ENCODE measurements around the gene PCDHGB7.
A peak's percentile ranks its signal among the peaks of the same experiment; 100 is the strongest.
"Not testable (repeated sequence)": the region's sequence is repeated elsewhere in the genome, so short reads cannot be mapped to it uniquely, and the experiment has no call there.

The PCDHGB7 gene

GRCh38 chr5:141422742-141423291 is 5.3 kb downstream of the PCDHGB7 start:
- no peak for DNase-seq (ENCODE audit: low read depth)
- TF ChIP-seq CTCF (IDR thresholded peaks at IDR 0.05; ENCODE audit: control insufficient read depth, extremely low read depth, insufficient read depth) = no peak
- no peak overlapping the region for H3K4me3 ChIP-seq (ENCODE audit: low read depth, low read length)

- TF ChIP-seq CTCF (IDR thresholded peaks at IDR 0.05; ENCODE audit: control insufficient read depth, extremely low read depth, insufficient read depth) = no peak
- no peak overlapping the region for H3K4me3 ChIP-seq (ENCODE audit: low read depth, low read length)
- no peak for DNase-seq (ENCODE audit: low read depth)
These were observed 10.4 kb downstream of the PCDHGB7 start for GRCh38 chr5:141427783-141428426.

GRCh38 chr5:141430332-141431113 is 13.0 kb downstream of the PCDHGB7 start, which contains the start of gene PCDHGA12:
Gene PCDHGA12, plus strand, starts transcription at chr5:141430507. Its CDS starts 253 bp downstream, at chr5:141430760.
- DNase-seq (ENCODE audit: low read depth) = peak; percentile 45
- TF ChIP-seq CTCF (IDR thresholded peaks at IDR 0.05; ENCODE audit: control insufficient read depth, extremely low read depth, insufficient read depth) = peak; percentile 62
- H3K4me3 ChIP-seq (ENCODE audit: low read depth, low read length) = peak within 1 kb of the TSS; percentile 42

- no peak for TF ChIP-seq CTCF (IDR thresholded peaks at IDR 0.05; ENCODE audit: control insufficient read depth, extremely low read depth, insufficient read depth)
- no peak for DNase-seq (ENCODE audit: low read depth)
- no peak overlapping the region; the same call in 1 of the 2 replicates for H3K4me3 ChIP-seq (ENCODE audit: low read depth, low read length)
These were observed 13.8 kb downstream of the PCDHGB7 start for GRCh38 chr5:141431286-141431685.

GRCh38 chr5:141432308-141432707 is 14.8 kb downstream of the PCDHGB7 start:
- not testable (repeated sequence) for DNase-seq (ENCODE audit: low read depth); H3K4me3 ChIP-seq (ENCODE audit: low read depth, low read length)

GRCh38 chr5:141432726-141433125 is 15.2 kb downstream of the PCDHGB7 start:
- not testable (repeated sequence) for H3K4me3 ChIP-seq (ENCODE audit: low read depth, low read length); DNase-seq (ENCODE audit: low read depth)

GRCh38 chr5:141434006-141434405 is 16.5 kb downstream of the PCDHGB7 start:
- H3K4me3 ChIP-seq (ENCODE audit: low read depth, low read length) = no peak overlapping the region
- no peak for TF ChIP-seq CTCF (IDR thresholded peaks at IDR 0.05; ENCODE audit: control insufficient read depth, extremely low read depth, insufficient read depth)
- no peak for DNase-seq (ENCODE audit: low read depth)

All from LNCaP clone FGC (cell line).